GM18526 (cell line): ENCODE data around the gene TM7SF3.
A peak's percentile ranks its signal among the peaks of the same experiment; 100 is the strongest.

Source experiments
- POLR2A ChIP-seq: IDR thresholded peaks from 3 replicates; pipeline ENCODE4 v1.6.1; 2011; ENCODE audit not compliant: insufficient read length; ENCODE audit errors: extremely low read depth

The TM7SF3 gene

DNA sequence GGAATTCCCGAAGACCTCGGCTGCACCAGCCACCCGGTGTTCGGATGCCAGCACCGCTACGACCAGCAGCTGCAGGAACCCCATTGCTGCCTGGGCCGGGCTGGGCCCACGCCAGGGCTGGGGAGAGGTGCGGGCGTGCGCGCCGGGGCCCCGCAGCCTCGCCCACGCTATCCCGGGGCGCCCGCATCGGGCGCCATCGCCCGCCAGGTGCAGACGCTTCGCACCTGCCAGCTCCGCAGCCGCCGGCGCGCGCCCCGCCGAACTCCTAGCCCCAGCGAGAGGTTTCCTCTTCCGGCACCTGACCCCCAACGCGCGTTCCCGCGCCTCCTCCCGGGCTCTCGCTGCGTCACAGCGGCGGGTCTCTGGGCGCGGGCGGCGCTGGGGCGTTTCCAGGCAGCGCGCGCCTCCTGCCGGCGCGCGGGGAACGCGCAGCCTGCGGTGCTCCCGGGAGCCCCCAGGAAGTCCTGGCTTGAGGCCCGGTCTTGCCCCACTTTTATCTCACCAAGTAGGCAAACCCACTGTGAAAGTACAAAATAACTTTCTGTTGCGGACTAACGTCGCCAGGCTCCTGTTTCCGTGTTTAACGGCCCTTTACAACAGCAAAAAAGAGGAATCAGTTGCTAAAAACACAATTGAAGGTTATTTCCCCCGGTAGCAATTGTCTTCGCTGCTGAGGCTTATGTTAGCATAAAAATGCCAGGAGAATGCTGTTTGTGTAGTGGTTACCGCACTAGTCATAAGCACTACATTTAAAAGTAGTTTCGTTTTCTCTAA, at the start of gene TM7SF3:
Gene TM7SF3 (minus strand): TSS at position 300 of the 774 bp plus-strand sequence. CDS start 216 bp downstream, at position 84.
- peak; percentile 76 for TF ChIP-seq POLR2A

DNA sequence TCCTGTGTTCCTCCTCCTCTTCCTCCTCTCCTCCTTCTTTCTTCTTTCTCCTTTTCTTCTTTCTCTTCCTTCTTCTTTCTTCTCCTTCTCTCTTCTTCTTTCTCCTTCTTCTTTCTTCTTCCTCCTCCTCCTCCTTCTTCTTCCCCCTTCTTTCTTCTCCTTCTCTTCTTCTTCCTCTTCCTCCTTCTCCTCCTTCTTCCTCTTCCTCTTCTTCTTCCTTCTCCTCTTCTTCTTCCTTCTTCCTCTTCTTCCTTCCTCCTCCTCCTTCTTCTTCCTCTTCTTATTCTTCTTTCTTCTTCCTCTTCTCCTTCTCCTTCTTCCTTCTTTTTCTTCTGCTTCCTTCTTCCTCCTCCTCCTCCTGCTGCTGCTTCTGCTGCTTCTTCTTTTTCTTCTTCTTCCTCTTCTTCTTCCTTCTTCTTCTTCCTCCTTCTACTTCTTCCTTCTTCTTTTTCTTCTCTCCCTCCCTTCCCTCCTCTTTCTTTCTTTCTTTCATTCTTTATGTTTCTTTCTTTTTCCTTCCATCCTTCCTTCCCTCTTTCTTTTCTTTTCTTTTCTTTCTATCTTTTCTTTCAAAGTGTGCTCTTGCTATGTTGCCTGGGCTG, 49.2 kb upstream of the TM7SF3 start:
- TF ChIP-seq POLR2A = no peak

- no peak for TF ChIP-seq POLR2A
Observed at GRCh38 chr12:27061317-27061716, 47.1 kb upstream of the TM7SF3 start.

DNA sequence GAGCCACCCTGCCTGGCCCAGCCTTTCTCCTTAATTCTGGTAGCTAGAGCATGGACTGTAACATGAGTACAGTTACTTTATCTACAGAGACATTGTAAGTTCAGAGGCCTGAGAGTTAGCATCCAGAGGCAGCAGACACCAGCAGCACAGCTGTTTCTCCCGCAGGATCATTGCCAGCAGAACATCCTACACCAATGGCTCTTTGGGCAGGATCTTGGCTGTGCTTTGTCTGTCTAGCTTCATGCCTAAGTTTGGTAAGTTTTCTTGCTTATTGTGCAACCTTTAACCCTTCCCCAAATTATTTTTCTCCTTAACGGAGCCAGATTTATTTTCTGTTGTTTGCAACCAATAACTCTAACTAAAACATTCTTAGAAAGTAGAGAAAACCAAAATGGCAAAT, 46.6 kb upstream of the TM7SF3 start:
- TF ChIP-seq POLR2A = no peak

DNA sequence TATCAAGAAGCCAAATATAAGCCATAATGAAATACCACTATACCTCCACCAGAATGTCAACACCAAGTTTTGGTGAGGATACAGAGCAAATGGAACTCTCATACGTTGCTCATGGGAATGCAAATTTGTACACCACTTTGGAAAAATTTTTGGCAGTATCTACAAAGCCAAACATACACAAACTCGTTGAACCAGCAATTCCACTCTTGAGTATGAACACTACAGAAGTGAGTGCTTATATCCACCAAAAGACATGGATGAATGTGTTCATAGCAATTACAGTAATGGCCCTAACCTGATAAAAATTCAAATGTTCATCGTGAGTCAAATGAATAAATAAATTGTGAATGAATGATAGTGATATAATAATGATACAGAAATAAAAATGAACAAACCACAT, 43.4 kb upstream of the TM7SF3 start:
- TF ChIP-seq POLR2A = no peak

DNA sequence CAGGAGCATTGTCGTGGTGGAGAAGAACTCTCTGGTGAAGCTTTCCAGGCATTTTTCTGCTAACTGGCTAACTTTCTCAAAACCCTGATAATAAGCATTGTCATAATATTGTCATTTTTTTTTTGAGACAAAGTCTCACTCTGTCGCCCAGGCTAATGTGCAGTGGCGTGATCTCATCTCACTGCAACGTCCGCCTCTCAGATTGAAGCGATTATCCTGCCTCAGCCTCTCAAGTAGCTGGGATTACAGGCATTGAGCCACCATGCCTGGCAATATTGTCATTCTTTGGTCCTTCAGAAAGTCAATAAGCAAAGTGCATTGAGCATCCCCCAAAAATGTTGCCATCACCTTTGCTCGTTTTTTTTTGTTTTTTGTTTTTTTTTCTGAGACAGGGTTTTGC, 41.8 kb upstream of the TM7SF3 start:
- TF ChIP-seq POLR2A = no peak

DNA sequence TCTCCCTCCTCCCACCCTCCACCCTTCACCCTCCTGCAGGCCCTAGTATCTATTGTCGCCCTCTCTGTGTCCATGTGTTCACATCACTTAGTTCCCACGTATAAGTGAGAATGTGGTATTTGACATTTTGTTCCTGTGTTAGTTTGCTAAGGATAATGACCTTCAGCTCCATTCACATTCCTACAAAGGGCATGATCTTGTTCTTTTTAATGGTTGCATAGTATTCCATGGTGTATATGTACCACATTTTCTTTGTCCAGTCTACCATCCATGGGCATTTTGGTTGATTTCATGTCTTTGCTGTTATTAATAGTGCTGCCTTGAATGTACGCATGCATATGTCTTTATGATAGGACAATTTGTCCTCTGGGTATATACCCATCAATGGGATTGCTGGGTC, 38.6 kb upstream of the TM7SF3 start:
- TF ChIP-seq POLR2A = no peak

DNA sequence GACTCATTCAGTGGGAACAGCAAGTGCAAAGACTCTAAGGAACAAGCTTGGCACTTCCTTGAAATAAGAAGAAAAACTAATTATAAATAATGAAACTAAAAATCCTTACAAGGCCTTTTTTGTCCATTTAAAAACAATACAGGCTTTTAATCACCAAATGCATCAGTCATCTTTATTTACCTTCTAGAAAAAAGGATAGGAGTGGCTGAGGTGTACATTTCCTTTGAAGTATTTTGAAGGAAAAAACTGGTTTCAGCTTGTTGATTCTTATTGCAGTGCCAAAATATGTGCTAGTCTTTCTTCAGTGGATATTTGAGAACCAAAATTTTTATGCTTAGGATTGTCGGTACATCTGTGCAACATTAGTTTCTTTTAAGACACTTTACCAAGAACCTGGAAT, 38.0 kb upstream of the TM7SF3 start:
- no peak for TF ChIP-seq POLR2A

GRCh38 chr12:27048822-27049752, 34.9 kb upstream of the TM7SF3 start:
- no peak for TF ChIP-seq POLR2A

DNA sequence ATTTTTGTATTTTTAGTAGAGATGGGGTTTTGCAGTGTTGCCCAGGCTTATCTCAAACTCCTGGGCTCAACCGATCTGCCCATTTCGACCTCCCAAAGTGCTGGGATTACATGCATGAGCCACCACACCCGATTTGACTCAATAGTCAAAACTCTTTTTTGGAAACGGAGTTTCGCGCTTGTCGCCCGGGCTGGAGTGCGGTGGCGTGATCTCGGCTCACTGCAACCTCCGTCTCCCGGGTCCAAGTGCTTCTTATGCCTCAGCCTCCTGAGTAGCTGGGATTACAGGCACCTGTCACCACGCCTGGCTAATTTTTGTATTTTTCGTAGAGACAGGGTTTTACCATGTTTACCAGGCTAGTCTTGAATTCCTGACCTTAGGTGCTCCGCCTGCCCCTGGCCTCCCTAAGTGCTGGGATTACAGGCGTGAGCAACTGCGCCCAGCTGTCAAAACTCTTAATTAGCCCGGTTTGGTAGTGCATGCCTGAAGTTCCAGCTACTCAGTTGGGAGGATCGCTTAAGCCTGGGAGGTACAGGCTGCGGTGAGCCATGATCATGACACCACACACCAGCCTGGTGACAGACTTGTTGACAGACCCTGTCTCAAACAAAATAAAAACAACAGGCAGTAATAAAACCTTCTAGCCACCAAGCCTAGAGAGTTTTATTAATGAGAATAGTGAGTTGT, 20.6 kb upstream of the TM7SF3 start:
- no peak for TF ChIP-seq POLR2A

GRCh38 chr12:27032679-27033078, 18.5 kb upstream of the TM7SF3 start:
- TF ChIP-seq POLR2A = no peak

- TF ChIP-seq POLR2A = no peak
Observed at GRCh38 chr12:27031531-27031930, 17.3 kb upstream of the TM7SF3 start.

DNA sequence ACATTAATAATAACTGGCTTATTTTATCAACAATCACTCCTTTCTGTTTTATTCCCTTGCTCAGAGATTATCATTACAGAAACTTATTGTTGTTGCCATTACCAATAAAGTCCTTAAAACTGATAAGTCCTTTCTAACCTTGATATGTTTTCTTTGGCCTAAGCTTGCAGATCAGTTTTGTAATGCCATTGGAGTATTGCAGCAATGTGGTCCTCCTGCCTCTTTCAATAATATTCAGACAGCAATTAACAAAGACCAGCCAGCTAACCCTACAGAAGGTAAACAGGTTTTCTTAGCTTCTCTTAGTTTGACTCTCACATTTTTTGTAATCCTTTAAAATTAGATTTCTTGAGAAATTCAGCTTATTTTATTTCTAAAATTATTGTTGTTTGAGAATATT, 12.1 kb upstream of the TM7SF3 start:
- TF ChIP-seq POLR2A = no peak

GRCh38 chr12:27025116-27025515, 10.9 kb upstream of the TM7SF3 start:
- no peak for TF ChIP-seq POLR2A

DNA sequence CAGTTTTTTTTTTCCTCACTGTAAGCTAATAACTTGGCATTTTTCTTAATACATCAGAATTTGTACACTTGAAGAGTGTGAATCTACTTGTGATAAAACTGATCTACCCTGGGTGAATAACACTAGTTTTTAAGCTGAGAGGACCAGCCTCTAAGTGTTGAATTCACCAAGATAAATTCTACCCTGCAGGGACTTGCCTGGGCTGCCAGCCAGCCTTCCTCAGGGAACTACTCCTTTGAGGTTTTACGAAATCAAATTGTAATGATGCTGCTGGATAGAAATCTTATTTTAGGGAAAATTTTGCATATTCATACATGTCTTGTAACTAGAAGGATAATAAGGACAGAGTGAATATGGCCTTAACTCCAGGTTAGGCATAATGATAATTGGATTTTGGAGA, 10.1 kb upstream of the TM7SF3 start:
- TF ChIP-seq POLR2A = no peak
